HG02642 (cell line): ENCODE data around the gene CELF1.
A peak's percentile ranks its signal among the peaks of the same experiment; 100 is the strongest.
"Not testable (repeated sequence)": the region's sequence is repeated elsewhere in the genome, so short reads cannot be mapped to it uniquely, and the experiment has no call there.

Experiments
- ATAC-seq: cut with Tn5 transposase; IDR thresholded peaks from one replicate; pipeline ENCODE4 v1.9.1; 2021; ENCODE audit warnings: mild to moderate bottlenecking; ENCODE audit not compliant: unreplicated experiment, poor library complexity

CELF1 gene

GRCh38 chr11:47577460-47578041 is 24.6 kb upstream of the CELF1 start:
- no peak for ATAC-seq

GRCh38 chr11:47573321-47573720 is 20.4 kb upstream of the CELF1 start:
- ATAC-seq, result no peak

GRCh38 chr11:47572715-47573255 is 19.9 kb upstream of the CELF1 start:
- no peak for ATAC-seq

GRCh38 chr11:47571895-47572294 is 19.0 kb upstream of the CELF1 start:
- no peak for ATAC-seq

GRCh38 chr11:47571357-47571729 is 18.4 kb upstream of the CELF1 start:
- ATAC-seq, result no peak

- ATAC-seq, result no peak
Measured at GRCh38 chr11:47570651-47571356, 17.9 kb upstream of the CELF1 start.

- no peak for ATAC-seq
Measured at GRCh38 chr11:47569646-47570045, 16.7 kb upstream of the CELF1 start.

GRCh38 chr11:47566149-47566698 is 13.3 kb upstream of the CELF1 start:
- no peak for ATAC-seq

GRCh38 chr11:47565340-47566148 is 12.6 kb upstream of the CELF1 start, which contains the start of gene PTPMT1:
PTPMT1 (plus strand) TSS chr11:47565599; CDS start chr11:47565623, 24 bp downstream.
- ATAC-seq, result peak; percentile 90

- no peak for ATAC-seq
Measured at GRCh38 chr11:47564933-47565339, 12.0 kb upstream of the CELF1 start.

GRCh38 chr11:47564366-47564765 is 11.4 kb upstream of the CELF1 start:
- not testable (repeated sequence) for ATAC-seq

- ATAC-seq, result not testable (repeated sequence)
Measured at GRCh38 chr11:47562393-47562792, 9.5 kb upstream of the CELF1 start.

- no peak for ATAC-seq
Measured at GRCh38 chr11:47560426-47560825, 7.5 kb upstream of the CELF1 start.

- no peak for ATAC-seq
Measured at GRCh38 chr11:47558695-47559094, 5.8 kb upstream of the CELF1 start.

- ATAC-seq, result not testable (repeated sequence)
Measured at GRCh38 chr11:47557004-47557403, 4.1 kb upstream of the CELF1 start.

- peak; percentile 23 for ATAC-seq
Measured at GRCh38 chr11:47553406-47553743, 443 bp upstream of the CELF1 start.

- ATAC-seq, result peak; percentile 2
Measured at GRCh38 chr11:47552056-47552565, 821 bp downstream of the CELF1 start.

GRCh38 chr11:47551086-47551485 is 1.8 kb downstream of the CELF1 start:
- no peak for ATAC-seq

GRCh38 chr11:47550288-47551047 is 2.5 kb downstream of the CELF1 start:
- no peak for ATAC-seq

GRCh38 chr11:47546274-47546673 is 6.7 kb downstream of the CELF1 start:
- not testable (repeated sequence) for ATAC-seq
